Upper lobe of right lung (tissue), 1 donor: ENCODE measurements around the gene PLOD3. TPM values are rescaled to one million over a fixed set of nuclear protein-coding genes. Genes with fewer than 3 reads are reported as not detected.

ENCODE experiments used
- ATAC-seq: fragments of 200-7000 bp; cut with Tn5 transposase; one replicate; pipeline ENCODE4 v1.9.1; 2020; ENCODE audit warnings: mild to moderate bottlenecking, moderate library complexity
- DNase-seq: peaks from one replicate; pipeline ENCODE4 v3.0.0-alpha.2; 2020
- H3K27ac ChIP-seq: fragments of 200-600 bp; one replicate; pipeline ENCODE4 v1.8.0; 2022
- H3K27me3 ChIP-seq: fragments of 200-600 bp; one replicate; pipeline ENCODE4 v1.8.0; 2022; ENCODE audit warnings: mild to moderate bottlenecking
- H3K36me3 ChIP-seq: fragments of 200-600 bp; one replicate; pipeline ENCODE4 v1.8.0; 2022
- H3K4me1 ChIP-seq: fragments of 200-600 bp; one replicate; pipeline ENCODE4 v1.8.0; 2022
- H3K4me3 ChIP-seq: fragments of 200-600 bp; one replicate; pipeline ENCODE4 v1.8.0; 2022; ENCODE audit warnings: mild to moderate bottlenecking
- H3K9me3 ChIP-seq: fragments of 200-600 bp; one replicate; pipeline ENCODE4 v1.8.0; 2022
- CTCF ChIP-seq: fragments of 200-600 bp; IDR thresholded peaks from one replicate; pipeline ENCODE4 v1.8.0; 2022; ENCODE audit warnings: antibody characterized with exemption
- intact Hi-C: fragments of 100-400 bp; cut with DNase I; formaldehyde crosslinking; loops from one replicate; pipeline ENCODE4 v1.11.0; 2022
- total RNA-seq: library from RNA; stranded (reverse); fragmentation: NEBNext Ultra II Directional; extraction: Animal tissue kit (Norgen Biotek cat#: 25700); gene quantifications from one replicate; pipeline ENCODE4 v1.2.1, GENCODE V29; 2021
- donor health status: DM: no; HTN: yes; CAD: no; lungs with severe emphysema.

The PLOD3 gene
- total RNA-seq, 1 donor from 2014 or later, result 82.1 TPM

GRCh38 chr7:101235050-101235449 lies 17.7 kb upstream of the PLOD3 start:
- Histone ChIP-seq H3K27me3 (no peaks in the 10 kb centered on the region), H3K9me3 (no peaks in the 10 kb centered on the region), H3K36me3 (peaks cover 21% of the 10 kb centered on the region), H3K27ac (no peak overlapping the region), H3K4me1 (peaks cover 15% of the 10 kb centered on the region), H3K4me3 (no peak overlapping the region)
- ATAC-seq, result no peak
- intact Hi-C loops, result no loop called here
- no peak for DNase-seq
- peak; percentile 28 for TF ChIP-seq CTCF

- intact Hi-C loops, result no loop called here
- ATAC-seq (no peak), DNase-seq (no peak)
- H3K4me3 ChIP-seq, result no peak overlapping the region
- H3K27me3 ChIP-seq, result no peaks in the 10 kb centered on the region
- peaks cover 15% of the 10 kb centered on the region for H3K4me1 ChIP-seq
- no peak for TF ChIP-seq CTCF
- peaks cover 17% of the 10 kb centered on the region for H3K36me3 ChIP-seq
- no peak overlapping the region for H3K27ac ChIP-seq
- H3K9me3 ChIP-seq, result no peaks in the 10 kb centered on the region
Measured at GRCh38 chr7:101234636-101235035, 17.3 kb upstream of the PLOD3 start.

GRCh38 chr7:101233907-101234547 lies 16.6 kb upstream of the PLOD3 start:
- Histone ChIP-seq H3K36me3 (peaks cover 15% of the 10 kb centered on the region), H3K9me3 (no peaks in the 10 kb centered on the region), H3K4me1 (peaks cover 15% of the 10 kb centered on the region), H3K4me3 (no peak overlapping the region), H3K27me3 (no peaks in the 10 kb centered on the region), H3K27ac (no peak overlapping the region)
- ATAC-seq (no peak), DNase-seq (no peak)
- TF ChIP-seq CTCF, result no peak
- intact Hi-C loops, result no loop called here

GRCh38 chr7:101232141-101232850 lies 14.9 kb upstream of the PLOD3 start:
- Histone ChIP-seq H3K27ac (peak overlapping the region; percentile 37), H3K36me3 (peaks cover 15% of the 10 kb centered on the region), H3K27me3 (no peaks in the 10 kb centered on the region), H3K4me1 (peaks cover 5% of the 10 kb centered on the region), H3K4me3 (peak overlapping the region; percentile 44), H3K9me3 (no peaks in the 10 kb centered on the region)
- DNase-seq (peak; percentile 84), ATAC-seq (peak; percentile 88)
- intact Hi-C loops, result no loop called here
- no peak for TF ChIP-seq CTCF

- Histone ChIP-seq H3K27ac (peak overlapping the region; percentile 37), H3K4me3 (peak overlapping the region; percentile 44)
Measured at GRCh38 chr7:101231644-101232043, 14.3 kb upstream of the PLOD3 start.

More at GRCh38 chr7:101231644-101232043, 14.3 kb upstream of the PLOD3 start:
- TF ChIP-seq CTCF, result no peak
- Histone ChIP-seq H3K27me3 (no peaks in the 10 kb centered on the region), H3K4me1 (peaks cover 5% of the 10 kb centered on the region), H3K9me3 (no peaks in the 10 kb centered on the region), H3K36me3 (peaks cover 15% of the 10 kb centered on the region)
- DNase-seq (no peak), ATAC-seq (no peak)
- intact Hi-C loops, result no loop called here
